ENCODE measurements around the gene MED8. TPM values are rescaled to one million over a fixed set of nuclear protein-coding genes. Genes with fewer than 3 reads are reported as not detected.

MED8 gene
- total and polyA plus RNA-seq, 10 of the 15 experiments (the other 5 are each of a cell fraction or from before 2014, with no cell fraction given): 20.2 to 61.7 (median 39.5) TPM

DNA sequence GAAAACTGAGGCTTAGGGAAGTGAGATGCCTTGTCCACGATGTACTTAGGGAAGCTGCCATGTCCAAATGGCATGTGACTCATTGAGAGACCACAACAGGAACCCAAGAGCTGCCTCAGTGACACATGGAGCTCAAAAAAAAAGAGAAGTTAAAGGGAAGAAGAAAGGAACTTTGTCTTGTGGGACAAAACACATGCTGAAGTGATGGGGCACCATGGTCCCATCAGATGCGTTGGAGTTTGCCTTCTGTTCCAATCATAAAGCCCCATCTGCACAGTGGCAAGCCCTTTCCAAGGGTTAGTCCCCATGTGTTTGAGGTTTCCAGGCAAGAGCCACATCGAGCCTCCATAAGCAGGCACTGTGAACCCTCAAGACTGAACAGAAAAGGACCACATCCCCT, 8.0 kb downstream of the MED8 start:
- Histone ChIP-seq H2AFZ (ENCODE audit: control insufficient read depth, low read depth, low read length) (no peak overlapping the region), H4K20me1 (ENCODE audit: control insufficient read depth, insufficient read depth) (no peaks in the 10 kb centered on the region), H3K4me1 (ENCODE audit: control insufficient read depth, insufficient read depth, low read length) (no peaks in the 10 kb centered on the region; the same call in 1 of the 2 replicates), H3K9me3 (replicated peaks; ENCODE audit: control insufficient read depth, insufficient read depth, low read length) (no peaks in the 10 kb centered on the region), H3K27me3 (replicated peaks in 1 of 2; ENCODE audit: control insufficient read depth in 2 of 2, insufficient read depth in 2 of 2, low read length in 1 of 2) (no peaks in the 10 kb centered on the region), H3K9ac (ENCODE audit: control insufficient read depth, insufficient read depth, low read length) (no peak overlapping the region), H3K4me3 (no peak overlapping the region), H3K27ac (ENCODE audit: control insufficient read depth, insufficient read depth) (no peak overlapping the region), H3K79me2 (ENCODE audit: control insufficient read depth, insufficient read depth, low read length) (no peaks in the 10 kb centered on the region), H3K36me3 (ENCODE audit: control insufficient read depth in 2 of 2, insufficient read depth in 2 of 2, low read length in 1 of 2) (peaks cover 6 to 26% of the 10 kb centered on the region in 2 experiments), H3K4me2 (ENCODE audit: control insufficient read depth, insufficient read depth) (no peak overlapping the region)
- POLR2A ChIA-PET: interaction anchor here (1.5 kb wide), 1 partner anchor 12 kb away, joined by 4 read pairs; no protein-coding TSS in a partner anchor
- SMC1A ChIA-PET (ENCODE audit: uncharacterized antibody, unreplicated experiment): interaction anchor here (0.7 to 2.7 kb wide), 2 partner anchors 31 to 143 kb away, joined by 3 to 12 read pairs; no protein-coding TSS in a partner anchor
- FAIRE-seq: no peak
- RAD21 ChIA-PET (ENCODE audit: unreplicated experiment): no interaction called here
- no TSS peak for BruUV-seq (replicated peaks)
- TF ChIP-seq ATF7 (IDR thresholded peaks at IDR 0.05; ENCODE audit: low read depth): no peak
- TF ChIP-seq MYB (IDR thresholded peaks at IDR 0.05; ENCODE audit: borderline replicate concordance, low read depth, low read length): no peak
- no peak for TF ChIP-seq POLR2AphosphoS5 (IDR thresholded peaks at IDR 0.05; ENCODE audit: low read length)
- TF ChIP-seq ZBTB11 (CRISPR knock-in tag; IDR thresholded peaks at IDR 0.05): no peak
- TF ChIP-seq WRNIP1 (IDR thresholded peaks at IDR 0.05; ENCODE audit: borderline replicate concordance, low read depth, low read length): no peak
- TF ChIP-seq ZNF622 (IDR thresholded peaks at IDR 0.05): no peak
- TF ChIP-seq RCOR1 (conservative IDR thresholded peaks at IDR 0.05; ENCODE audit: low read depth, low read length): no peak
- TF ChIP-seq, protein P1, sequence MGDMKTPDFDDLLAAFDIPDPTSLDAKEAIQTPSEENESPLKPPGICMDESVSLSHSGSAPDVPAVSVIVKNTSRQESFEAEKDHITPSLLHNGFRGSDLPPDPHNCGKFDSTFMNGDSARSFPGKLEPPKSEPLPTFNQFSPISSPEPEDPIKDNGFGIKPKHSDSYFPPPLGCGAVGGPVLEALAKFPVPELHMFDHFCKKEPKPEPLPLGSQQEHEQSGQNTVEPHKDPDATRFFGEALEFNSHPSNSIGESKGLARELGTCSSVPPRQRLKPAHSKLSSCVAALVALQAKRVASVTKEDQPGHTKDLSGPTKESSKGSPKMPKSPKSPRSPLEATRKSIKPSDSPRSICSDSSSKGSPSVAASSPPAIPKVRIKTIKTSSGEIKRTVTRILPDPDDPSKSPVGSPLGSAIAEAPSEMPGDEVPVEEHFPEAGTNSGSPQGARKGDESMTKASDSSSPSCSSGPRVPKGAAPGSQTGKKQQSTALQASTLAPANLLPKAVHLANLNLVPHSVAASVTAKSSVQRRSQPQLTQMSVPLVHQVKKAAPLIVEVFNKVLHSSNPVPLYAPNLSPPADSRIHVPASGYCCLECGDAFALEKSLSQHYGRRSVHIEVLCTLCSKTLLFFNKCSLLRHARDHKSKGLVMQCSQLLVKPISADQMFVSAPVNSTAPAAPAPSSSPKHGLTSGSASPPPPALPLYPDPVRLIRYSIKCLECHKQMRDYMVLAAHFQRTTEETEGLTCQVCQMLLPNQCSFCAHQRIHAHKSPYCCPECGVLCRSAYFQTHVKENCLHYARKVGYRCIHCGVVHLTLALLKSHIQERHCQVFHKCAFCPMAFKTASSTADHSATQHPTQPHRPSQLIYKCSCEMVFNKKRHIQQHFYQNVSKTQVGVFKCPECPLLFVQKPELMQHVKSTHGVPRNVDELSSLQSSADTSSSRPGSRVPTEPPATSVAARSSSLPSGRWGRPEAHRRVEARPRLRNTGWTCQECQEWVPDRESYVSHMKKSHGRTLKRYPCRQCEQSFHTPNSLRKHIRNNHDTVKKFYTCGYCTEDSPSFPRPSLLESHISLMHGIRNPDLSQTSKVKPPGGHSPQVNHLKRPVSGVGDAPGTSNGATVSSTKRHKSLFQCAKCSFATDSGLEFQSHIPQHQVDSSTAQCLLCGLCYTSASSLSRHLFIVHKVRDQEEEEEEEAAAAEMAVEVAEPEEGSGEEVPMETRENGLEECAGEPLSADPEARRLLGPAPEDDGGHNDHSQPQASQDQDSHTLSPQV (IDR thresholded peaks at IDR 0.05): no peak
- intact Hi-C loops (cut with micrococcal nuclease; ENCODE audit: unreplicated experiment): no loop called here
- CTCF ChIA-PET: interaction anchor here (0.6 to 1.0 kb wide), 2 partner anchors 68 to 155 kb away, joined by 3 read pairs; no protein-coding TSS in a partner anchor
- DNase-seq (ENCODE audit: low read depth, low spot score): no peak
- WGBS (ENCODE audit: insufficient coverage, insufficient replicate concordance, low lambda C conversion rate, missing lambda C conversion rate): 61% methylated on average over 3 of the region's 3 CpGs
- in situ Hi-C loops (cut with MboI): no loop called here
- ATAC-seq: no peak
